HepG2 (cell line): ENCODE data around the gene DIRAS1. TPM values are rescaled to one million over a fixed set of nuclear protein-coding genes. Genes with fewer than 3 reads are reported as not detected.

Experiments used
- GABPB1 ChIP-seq: IDR thresholded peaks from 2 replicates; pipeline ENCODE4 v1.6.1; 2016; ENCODE audit warnings: mild to moderate bottlenecking, missing genetic modification reagents, moderate library complexity, missing compliant biosample characterization
- NCOR1 ChIP-seq: fragments of 200-600 bp; sonication (generic); IDR thresholded peaks from 2 replicates; pipeline ENCODE4 v1.7.0; 2017; ENCODE audit warnings: antibody characterized with exemption, low read length, borderline replicate concordance
- TEAD3 ChIP-seq: optimal IDR thresholded peaks from 2 replicates; pipeline ENCODE3; 2016; ENCODE audit warnings: borderline replicate concordance
- ZKSCAN5 ChIP-seq: sonication (generic); formaldehyde crosslinking; IDR thresholded peaks from 2 replicates; pipeline ENCODE4 v1.5.1; 2020; ENCODE audit warnings: mild to moderate bottlenecking, missing genetic modification reagents
- ZNF224 ChIP-seq: sonication (generic); formaldehyde crosslinking; IDR thresholded peaks from 2 replicates; pipeline ENCODE4 v1.5.0; 2020; ENCODE audit warnings: mild to moderate bottlenecking, missing genetic modification reagents
- ZNF747 ChIP-seq: sonication (generic); formaldehyde crosslinking; IDR thresholded peaks from 2 replicates; pipeline ENCODE4 v1.8.1; 2023; ENCODE audit warnings: missing genetic modification reagents, mild to moderate bottlenecking, borderline replicate concordance
- polyA plus RNA-seq, 8 experiments: library from polyadenylated mRNA; depleted of rRNA in 3 of 8; stranded (reverse) in 7 of 8; unstranded in 1 of 8; fragments of >200 nt; fragmentation: Illumina TruSeq in 4 of 8; extraction: Trizol in 4 of 8; gene quantifications; 2 replicates each; pipeline versions ENCODE4 v1.2.1 to v1.2.3, GENCODE V29; 2011 to 2016; ENCODE audit warnings: low read depth in 4 of 8, missing spikeins in 1 of 8, mixed read lengths in 1 of 8; ENCODE audit not compliant: insufficient read depth in 1 of 8
- total RNA-seq, 5 experiments: library from RNA; depleted of rRNA; stranded (reverse); fragments of >200 nt; fragmentation: Illumina TruSeq; extraction: Trizol; gene quantifications; 2 replicates each; pipeline ENCODE4 v1.2.3, GENCODE V29; 2016; ENCODE audit warnings: low read depth in 1 of 5
- TF ChIP-seq, protein P1 (sequence below): sonication (generic); formaldehyde crosslinking; conservative IDR thresholded peaks from 2 replicates; pipeline ENCODE4 v1.8.0; 2022; ENCODE audit warnings: missing genetic modification reagents
- TF ChIP-seq, protein P2 (sequence below): sonication (generic); formaldehyde crosslinking; IDR thresholded peaks from 2 replicates; pipeline ENCODE4 v1.5.1; 2020; ENCODE audit warnings: mild to moderate bottlenecking, missing genetic modification reagents, moderate library complexity
- TF ChIP-seq, protein P3 (sequence below): sonication (generic); formaldehyde crosslinking; conservative IDR thresholded peaks from 2 replicates; pipeline ENCODE4 v1.4.0; 2020; ENCODE audit warnings: missing genetic modification reagents

Gene DIRAS1
- total and polyA plus RNA-seq, 2 of the 13 experiments (the other 11 are each of a cell fraction or from before 2014, with no cell fraction given): 0.97 to 1.8 TPM

DNA sequence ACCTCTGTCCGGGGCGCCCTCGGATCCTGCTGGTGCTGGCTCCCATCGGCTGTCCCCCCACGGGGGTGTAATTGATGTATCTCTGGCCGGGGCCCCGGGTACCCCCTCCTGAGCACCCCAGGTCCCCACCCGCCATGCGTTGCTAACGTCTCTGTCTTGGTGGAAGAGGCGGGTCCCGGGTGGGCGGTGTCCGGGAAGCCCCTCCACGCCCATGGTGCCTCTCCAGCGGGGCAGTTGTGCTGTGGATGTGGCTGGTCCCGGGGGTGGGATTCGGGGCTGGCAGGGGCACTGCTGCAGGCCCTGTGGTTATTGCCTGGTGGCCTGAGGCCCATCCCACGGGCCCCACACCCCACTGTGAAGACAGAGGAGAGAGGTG lies 4.9 kb downstream of the DIRAS1 start (continued):
- TF ChIP-seq ZNF224 (CRISPR knock-in tag) (no peak), GABPB1 (CRISPR knock-in tag) (no peak), TEAD3 (CRISPR knock-in tag) (no peak), ZNF747 (no peak), NCOR1 (no peak), ZKSCAN5 (no peak)
- TF ChIP-seq, protein P1, sequence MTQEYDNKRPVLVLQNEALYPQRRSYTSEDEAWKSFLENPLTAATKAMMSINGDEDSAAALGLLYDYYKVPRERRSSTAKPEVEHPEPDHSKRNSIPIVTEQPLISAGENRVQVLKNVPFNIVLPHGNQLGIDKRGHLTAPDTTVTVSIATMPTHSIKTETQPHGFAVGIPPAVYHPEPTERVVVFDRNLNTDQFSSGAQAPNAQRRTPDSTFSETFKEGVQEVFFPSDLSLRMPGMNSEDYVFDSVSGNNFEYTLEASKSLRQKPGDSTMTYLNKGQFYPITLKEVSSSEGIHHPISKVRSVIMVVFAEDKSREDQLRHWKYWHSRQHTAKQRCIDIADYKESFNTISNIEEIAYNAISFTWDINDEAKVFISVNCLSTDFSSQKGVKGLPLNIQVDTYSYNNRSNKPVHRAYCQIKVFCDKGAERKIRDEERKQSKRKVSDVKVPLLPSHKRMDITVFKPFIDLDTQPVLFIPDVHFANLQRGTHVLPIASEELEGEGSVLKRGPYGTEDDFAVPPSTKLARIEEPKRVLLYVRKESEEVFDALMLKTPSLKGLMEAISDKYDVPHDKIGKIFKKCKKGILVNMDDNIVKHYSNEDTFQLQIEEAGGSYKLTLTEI (CRISPR knock-in tag): no peak
- TF ChIP-seq, protein P2, sequence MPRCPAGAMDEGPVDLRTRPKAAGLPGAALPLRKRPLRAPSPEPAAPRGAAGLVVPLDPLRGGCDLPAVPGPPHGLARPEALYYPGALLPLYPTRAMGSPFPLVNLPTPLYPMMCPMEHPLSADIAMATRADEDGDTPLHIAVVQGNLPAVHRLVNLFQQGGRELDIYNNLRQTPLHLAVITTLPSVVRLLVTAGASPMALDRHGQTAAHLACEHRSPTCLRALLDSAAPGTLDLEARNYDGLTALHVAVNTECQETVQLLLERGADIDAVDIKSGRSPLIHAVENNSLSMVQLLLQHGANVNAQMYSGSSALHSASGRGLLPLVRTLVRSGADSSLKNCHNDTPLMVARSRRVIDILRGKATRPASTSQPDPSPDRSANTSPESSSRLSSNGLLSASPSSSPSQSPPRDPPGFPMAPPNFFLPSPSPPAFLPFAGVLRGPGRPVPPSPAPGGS (CRISPR knock-in tag): no peak
- TF ChIP-seq, protein P3, sequence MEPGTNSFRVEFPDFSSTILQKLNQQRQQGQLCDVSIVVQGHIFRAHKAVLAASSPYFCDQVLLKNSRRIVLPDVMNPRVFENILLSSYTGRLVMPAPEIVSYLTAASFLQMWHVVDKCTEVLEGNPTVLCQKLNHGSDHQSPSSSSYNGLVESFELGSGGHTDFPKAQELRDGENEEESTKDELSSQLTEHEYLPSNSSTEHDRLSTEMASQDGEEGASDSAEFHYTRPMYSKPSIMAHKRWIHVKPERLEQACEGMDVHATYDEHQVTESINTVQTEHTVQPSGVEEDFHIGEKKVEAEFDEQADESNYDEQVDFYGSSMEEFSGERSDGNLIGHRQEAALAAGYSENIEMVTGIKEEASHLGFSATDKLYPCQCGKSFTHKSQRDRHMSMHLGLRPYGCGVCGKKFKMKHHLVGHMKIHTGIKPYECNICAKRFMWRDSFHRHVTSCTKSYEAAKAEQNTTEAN (CRISPR knock-in tag): no peak
